ENCODE results near the gene EXOC3L2. TPM values are rescaled to one million over a fixed set of nuclear protein-coding genes. Genes with fewer than 3 reads are reported as not detected.

EXOC3L2 gene
- total RNA-seq, 1 donor from 2014 or later = 6.1 TPM

DNA sequence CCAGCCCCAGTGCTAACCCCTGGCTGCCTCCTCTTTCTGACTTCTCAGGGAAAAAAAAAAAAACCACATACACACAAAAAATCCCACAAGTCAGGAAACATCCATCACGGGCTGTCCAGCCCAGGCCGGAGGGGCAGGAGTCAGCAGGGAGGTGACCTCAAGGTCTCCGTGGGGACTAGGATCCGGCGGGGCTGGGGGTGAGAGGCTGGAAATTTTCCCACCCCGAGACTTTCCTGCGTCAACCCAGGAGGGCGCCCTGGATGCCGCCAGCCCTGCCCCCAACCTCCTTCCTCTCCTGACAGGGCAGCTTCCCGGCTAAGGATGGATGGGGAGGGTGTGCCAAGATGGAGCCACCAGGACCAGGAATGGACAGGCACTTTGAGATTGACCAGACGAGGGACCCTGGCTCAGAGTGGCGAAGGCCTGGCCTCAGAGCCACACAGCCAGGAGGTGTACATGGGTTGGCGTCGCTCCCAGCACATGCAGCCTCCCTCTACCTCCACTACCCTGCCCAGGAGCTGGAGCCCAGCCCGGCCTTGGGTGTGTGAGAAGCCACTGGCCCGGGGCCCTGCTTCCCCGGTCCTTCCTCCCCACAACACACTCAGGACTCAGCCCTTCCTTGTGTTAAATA lies 33.3 kb downstream of the EXOC3L2 start:
- H3K4me1 ChIP-seq = peaks cover 21% of the 10 kb centered on the region
- no peaks in the 10 kb centered on the region for H3K27me3 ChIP-seq
- DNase-seq (ENCODE audit: extremely low spot score in 2 of 2) = no peak

GRCh38 chr19:45206328-45206727 lies 38.9 kb downstream of the EXOC3L2 start:
- no peaks in the 10 kb centered on the region for H3K9me3 ChIP-seq
- H3K27ac ChIP-seq = no peak overlapping the region
- no peaks in the 10 kb centered on the region for H3K27me3 ChIP-seq
- no peaks in the 10 kb centered on the region for H3K36me3 ChIP-seq
- no peak for DNase-seq (ENCODE audit: extremely low spot score in 2 of 2)
- H3K4me3 ChIP-seq = no peak overlapping the region
- TF ChIP-seq POLR2AphosphoS5 (IDR thresholded peaks at IDR 0.05; ENCODE audit: insufficient read depth in 1 of 2, low read depth in 1 of 2) (no peak), POLR2A (IDR thresholded peaks at IDR 0.05) (no peak), CTCF (IDR thresholded peaks at IDR 0.05) (no peak)
- intact Hi-C loops (cut with DNase I) = no loop called here
- peaks cover 4% of the 10 kb centered on the region for H3K4me1 ChIP-seq

More for the DNA sequence above, 33.3 kb downstream of the EXOC3L2 start:
- no peak overlapping the region for H3K27ac ChIP-seq
- H3K36me3 ChIP-seq = no peaks in the 10 kb centered on the region
- TF ChIP-seq POLR2AphosphoS5 (IDR thresholded peaks at IDR 0.05; ENCODE audit: insufficient read depth in 1 of 2, low read depth in 1 of 2) (peak in 1 of 2 donors; percentile 46), POLR2A (IDR thresholded peaks at IDR 0.05) (no peak)
- intact Hi-C loops (cut with DNase I) = no loop called here
- no peak overlapping the region for H3K4me3 ChIP-seq
- H3K9me3 ChIP-seq = no peaks in the 10 kb centered on the region

GRCh38 chr19:45205810-45206209 lies 39.4 kb downstream of the EXOC3L2 start:
- TF ChIP-seq POLR2AphosphoS5 (IDR thresholded peaks at IDR 0.05; ENCODE audit: insufficient read depth in 1 of 2, low read depth in 1 of 2) (no peak), CTCF (IDR thresholded peaks at IDR 0.05) (no peak)
- Histone ChIP-seq H3K36me3 (no peaks in the 10 kb centered on the region), H3K4me1 (peaks cover 4% of the 10 kb centered on the region), H3K9me3 (no peaks in the 10 kb centered on the region), H3K4me3 (no peak overlapping the region), H3K27ac (no peak overlapping the region), H3K27me3 (no peaks in the 10 kb centered on the region)
- DNase-seq (ENCODE audit: extremely low spot score in 2 of 2) = no peak
- intact Hi-C loops (cut with DNase I) = no loop called here

DNA sequence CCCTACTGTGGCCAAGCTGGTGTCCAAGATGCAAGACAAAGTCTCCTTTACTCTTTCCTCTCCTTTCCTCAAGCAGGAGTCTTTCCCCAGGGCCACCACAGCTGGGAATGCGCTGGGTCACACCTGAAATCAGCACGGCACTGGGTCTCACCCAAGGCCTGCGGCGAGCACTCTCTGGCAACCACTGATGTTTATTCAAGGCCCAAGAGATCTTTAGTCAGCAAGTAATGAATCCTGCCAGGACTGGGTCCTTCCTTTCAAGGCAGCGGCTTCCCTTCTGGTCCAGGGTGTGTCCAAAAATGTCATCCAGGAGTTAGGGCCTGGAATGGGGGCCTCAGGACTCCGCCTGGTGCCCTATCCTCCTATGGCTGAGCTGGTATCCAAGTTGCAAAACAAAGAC lies 42.6 kb downstream of the EXOC3L2 start:
- no peak for DNase-seq (ENCODE audit: extremely low spot score in 2 of 2)
- Histone ChIP-seq H3K4me1 (peaks cover 4% of the 10 kb centered on the region), H3K36me3 (no peaks in the 10 kb centered on the region), H3K4me3 (no peak overlapping the region), H3K27me3 (no peaks in the 10 kb centered on the region), H3K9me3 (no peaks in the 10 kb centered on the region), H3K27ac (no peak overlapping the region)
- intact Hi-C loops (cut with DNase I) = no loop called here
- no peak for TF ChIP-seq POLR2AphosphoS5 (IDR thresholded peaks at IDR 0.05; ENCODE audit: insufficient read depth in 1 of 2, low read depth in 1 of 2)
- no peak for TF ChIP-seq POLR2A (IDR thresholded peaks at IDR 0.05)
- no peak for TF ChIP-seq CTCF (IDR thresholded peaks at IDR 0.05)

DNA sequence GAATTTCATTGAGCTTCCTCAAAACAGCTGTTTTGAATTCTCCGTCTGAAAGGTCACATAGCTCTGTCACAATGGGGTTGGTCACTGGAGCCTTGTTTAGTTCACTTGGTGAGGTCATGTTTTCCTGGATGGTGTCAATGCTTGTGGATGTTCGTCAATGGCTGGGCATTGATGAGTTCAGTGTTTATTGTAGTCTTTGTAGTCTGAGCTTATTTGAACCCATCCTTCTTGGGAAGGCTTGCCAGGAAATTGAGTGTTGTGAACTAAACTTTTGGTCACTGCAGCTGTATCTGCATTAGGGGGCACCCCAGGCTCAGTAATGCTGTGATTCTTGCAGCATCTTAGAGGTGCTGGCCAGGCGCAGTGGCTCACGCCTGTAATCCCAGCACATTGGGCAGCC lies 44.6 kb downstream of the EXOC3L2 start:
- DNase-seq (ENCODE audit: extremely low spot score in 2 of 2) = no peak
- intact Hi-C loops (cut with DNase I) = no loop called here
- H3K4me1 ChIP-seq = peaks cover 4% of the 10 kb centered on the region
- H3K36me3 ChIP-seq = no peaks in the 10 kb centered on the region
- no peak overlapping the region for H3K4me3 ChIP-seq
- TF ChIP-seq POLR2A (IDR thresholded peaks at IDR 0.05) (no peak), POLR2AphosphoS5 (IDR thresholded peaks at IDR 0.05; ENCODE audit: insufficient read depth in 1 of 2, low read depth in 1 of 2) (no peak)
- H3K27ac ChIP-seq = no peak overlapping the region
- no peaks in the 10 kb centered on the region for H3K9me3 ChIP-seq
- H3K27me3 ChIP-seq = no peaks in the 10 kb centered on the region

DNA sequence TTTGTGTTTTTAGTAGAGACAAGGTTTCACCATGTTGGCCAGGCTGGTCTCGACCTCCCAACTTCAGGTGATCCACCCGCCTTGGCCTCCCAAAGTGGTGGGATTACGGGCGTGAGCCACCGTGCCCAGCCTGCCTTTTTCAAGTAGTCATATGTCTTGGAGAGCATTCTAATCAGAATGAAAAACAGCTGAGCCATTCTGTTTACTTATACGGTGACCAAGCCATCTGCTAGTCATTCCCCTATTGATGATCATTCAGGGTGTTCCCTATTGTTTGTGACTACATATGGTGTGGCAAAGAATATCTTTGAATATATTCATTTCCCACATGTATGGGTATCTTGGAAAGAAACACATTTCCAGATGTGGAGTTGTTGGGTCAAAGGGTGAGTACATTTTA lies 49.4 kb downstream of the EXOC3L2 start:
- Histone ChIP-seq H3K9me3 (no peaks in the 10 kb centered on the region), H3K27ac (no peak overlapping the region), H3K4me3 (no peak overlapping the region), H3K36me3 (no peaks in the 10 kb centered on the region), H3K4me1 (no peaks in the 10 kb centered on the region), H3K27me3 (no peaks in the 10 kb centered on the region)
- no peak for DNase-seq (ENCODE audit: extremely low spot score in 2 of 2)
- intact Hi-C loops (cut with DNase I) = no loop called here
- no peak for TF ChIP-seq POLR2AphosphoS5 (IDR thresholded peaks at IDR 0.05; ENCODE audit: insufficient read depth in 1 of 2, low read depth in 1 of 2)
- TF ChIP-seq POLR2A (IDR thresholded peaks at IDR 0.05) = no peak
- no peak for TF ChIP-seq CTCF (IDR thresholded peaks at IDR 0.05)
